IPS DF 6.9 (cell line): ENCODE measurements around the gene OR2AT4.
"Not testable (repeated sequence)": the region's sequence is repeated elsewhere in the genome, so short reads cannot be mapped to it uniquely, and the experiment has no call there.

Experiments used
- DNase-seq: peaks from one replicate; pipeline ENCODE4 v3.0.0-alpha.2; 2013; ENCODE audit warnings: low read depth, low spot score
- H3K27ac ChIP-seq: one replicate; pipeline ENCODE4 v1.5.1; 2013; ENCODE audit warnings: low read length, control low read depth
- H3K27me3 ChIP-seq: 2 replicates; pipeline ENCODE4 v1.6.1; 2013; ENCODE audit warnings: mild to moderate bottlenecking, low read length; ENCODE audit not compliant: control insufficient read depth, insufficient read depth
- H3K36me3 ChIP-seq: 2 replicates; pipeline ENCODE4 v1.6.1; 2013; ENCODE audit warnings: low read length; ENCODE audit not compliant: control insufficient read depth, insufficient read depth
- H3K4me1 ChIP-seq: 2 replicates; pipeline ENCODE4 v1.6.1; 2013; ENCODE audit warnings: low read length; ENCODE audit not compliant: control insufficient read depth, insufficient read depth
- H3K4me3 ChIP-seq: 2 replicates; pipeline ENCODE4 v1.5.1; 2013; ENCODE audit warnings: mild to moderate bottlenecking, low read length
- H3K9me3 ChIP-seq: 2 replicates; pipeline ENCODE4 v1.6.1; 2013; ENCODE audit warnings: low read length, inconsistent platforms; ENCODE audit not compliant: control insufficient read depth, insufficient read depth
- whole genome bisulfite sequencing: extraction: QIAGEN DNeasy Blood & Tissue Kit; methylation state at CpG from one replicate; pipeline ENCODE4 v1.1.7; 2013; ENCODE audit warnings: mixed read lengths, missing lambda C conversion rate; ENCODE audit not compliant: insufficient read length, insufficient coverage; 5-methylcytosine and 5-hydroxymethylcytosine counted together

OR2AT4 gene

GRCh38 chr11:75068559-75068958 is 28.1 kb downstream of the OR2AT4 start:
- H3K27ac ChIP-seq: no peak overlapping the region
- H3K4me1 ChIP-seq: no peaks in the 10 kb centered on the region
- no peaks in the 10 kb centered on the region for H3K27me3 ChIP-seq
- DNase-seq: no peak
- H3K4me3 ChIP-seq: no peak overlapping the region
- H3K36me3 ChIP-seq: no peaks in the 10 kb centered on the region
- H3K9me3 ChIP-seq: no peaks in the 10 kb centered on the region

- no CpG with 5 or more reads among the region's 7 CpGs for WGBS
- no peaks in the 10 kb centered on the region for H3K4me1 ChIP-seq
- H3K27me3 ChIP-seq: no peaks in the 10 kb centered on the region
- no peaks in the 10 kb centered on the region for H3K9me3 ChIP-seq
- H3K27ac ChIP-seq: no peak overlapping the region
- H3K36me3 ChIP-seq: no peaks in the 10 kb centered on the region
- no peak overlapping the region for H3K4me3 ChIP-seq
- no peak for DNase-seq
Observed at GRCh38 chr11:75066061-75066460, 30.6 kb downstream of the OR2AT4 start.

- DNase-seq: no peak
- Histone ChIP-seq H3K36me3 (no peaks in the 10 kb centered on the region), H3K9me3 (no peaks in the 10 kb centered on the region), H3K4me1 (no peaks in the 10 kb centered on the region), H3K27me3 (no peaks in the 10 kb centered on the region), H3K27ac (no peak overlapping the region), H3K4me3 (no peak overlapping the region)
- no CpG with 5 or more reads among the region's 3 CpGs for WGBS
Observed at GRCh38 chr11:75063741-75064314, 32.8 kb downstream of the OR2AT4 start.

- H3K4me1 ChIP-seq: no peaks in the 10 kb centered on the region
- H3K36me3 ChIP-seq: no peaks in the 10 kb centered on the region
- H3K27me3 ChIP-seq: no peaks in the 10 kb centered on the region
- no peak overlapping the region for H3K4me3 ChIP-seq
- H3K9me3 ChIP-seq: no peaks in the 10 kb centered on the region
- no peak overlapping the region for H3K27ac ChIP-seq
- no peak for DNase-seq
Observed at GRCh38 chr11:75059299-75059698, 37.4 kb downstream of the OR2AT4 start.

- Histone ChIP-seq H3K27me3 (no peaks in the 10 kb centered on the region), H3K36me3 (no peaks in the 10 kb centered on the region), H3K4me3 (no peak overlapping the region), H3K4me1 (no peaks in the 10 kb centered on the region), H3K27ac (no peak overlapping the region), H3K9me3 (no peaks in the 10 kb centered on the region)
- WGBS: no CpG with 5 or more reads among the region's 3 CpGs
- no peak for DNase-seq
Observed at GRCh38 chr11:75056814-75057213, 39.9 kb downstream of the OR2AT4 start.

- no peak overlapping the region for H3K4me3 ChIP-seq
- H3K4me1 ChIP-seq: no peaks in the 10 kb centered on the region
- no peaks in the 10 kb centered on the region for H3K36me3 ChIP-seq
- H3K27ac ChIP-seq: no peak overlapping the region
- no peaks in the 10 kb centered on the region for H3K9me3 ChIP-seq
- no peak for DNase-seq
- no CpG with 5 or more reads among the region's 6 CpGs for WGBS
- H3K27me3 ChIP-seq: no peaks in the 10 kb centered on the region
Observed at GRCh38 chr11:75055511-75055910, 41.2 kb downstream of the OR2AT4 start.

- no peaks in the 10 kb centered on the region for H3K9me3 ChIP-seq
- no peak for DNase-seq
- H3K36me3 ChIP-seq: no peaks in the 10 kb centered on the region
- no peaks in the 10 kb centered on the region for H3K4me1 ChIP-seq
- no peak overlapping the region for H3K4me3 ChIP-seq
- WGBS: no CpG with 5 or more reads among the region's 1 CpG
- no peaks in the 10 kb centered on the region for H3K27me3 ChIP-seq
- no peak overlapping the region for H3K27ac ChIP-seq
Observed at GRCh38 chr11:75052457-75052856, 44.2 kb downstream of the OR2AT4 start.

- Histone ChIP-seq H3K4me3 (no peak overlapping the region), H3K27ac (no peak overlapping the region), H3K36me3 (no peaks in the 10 kb centered on the region), H3K27me3 (no peaks in the 10 kb centered on the region), H3K9me3 (no peaks in the 10 kb centered on the region), H3K4me1 (no peaks in the 10 kb centered on the region)
- no peak for DNase-seq
- WGBS: no CpG with 5 or more reads among the region's 5 CpGs
Observed at GRCh38 chr11:75051043-75051442, 45.6 kb downstream of the OR2AT4 start.

- no peaks in the 10 kb centered on the region for H3K9me3 ChIP-seq
- H3K4me3 ChIP-seq: no peak overlapping the region
- H3K27ac ChIP-seq: no peak overlapping the region
- WGBS: no CpG with 5 or more reads among the region's 4 CpGs
- H3K27me3 ChIP-seq: no peaks in the 10 kb centered on the region
- no peaks in the 10 kb centered on the region for H3K4me1 ChIP-seq
- no peaks in the 10 kb centered on the region for H3K36me3 ChIP-seq
- no peak for DNase-seq
Observed at GRCh38 chr11:75050516-75050915, 46.2 kb downstream of the OR2AT4 start.

GRCh38 chr11:75049501-75050266 is 47.0 kb downstream of the OR2AT4 start:
- WGBS: no CpG with 5 or more reads among the region's 8 CpGs
- DNase-seq, H3K36me3 ChIP-seq, H3K4me3 ChIP-seq, H3K9me3 ChIP-seq, H3K27me3 ChIP-seq, H3K27ac ChIP-seq, H3K4me1 ChIP-seq: not testable (repeated sequence)

- no peak overlapping the region for H3K27ac ChIP-seq
- no peak for DNase-seq
- no CpG with 5 or more reads among the region's 4 CpGs for WGBS
Observed at GRCh38 chr11:75047191-75047590, 49.5 kb downstream of the OR2AT4 start.

More at GRCh38 chr11:75047191-75047590, 49.5 kb downstream of the OR2AT4 start:
- no peaks in the 10 kb centered on the region for H3K36me3 ChIP-seq
- no peaks in the 10 kb centered on the region for H3K4me1 ChIP-seq
- no peak overlapping the region for H3K4me3 ChIP-seq
- H3K27me3 ChIP-seq: no peaks in the 10 kb centered on the region
- H3K9me3 ChIP-seq: no peaks in the 10 kb centered on the region
